Urothelium cell line (cell line): ENCODE data around the gene CCNB1.
"Not testable (repeated sequence)": the region's sequence is repeated elsewhere in the genome, so short reads cannot be mapped to it uniquely, and the experiment has no call there.

Experiments used
- DNase-seq: peaks from one replicate; pipeline ENCODE4 v3.0.0; 2011; ENCODE audit warnings: low spot score, mixed read lengths
- FAIRE-seq: peaks from 2 replicates; lab custom pipeline; 2011; peaks lifted over from hg19 to GRCh38; lab: Jason Lieb, UNC

Gene CCNB1

GRCh38 chr5:69166686-69167492 is at the start of gene CCNB1:
Gene CCNB1 (plus strand): TSS chr5:69167150. CDS start chr5:69167263, 113 bp downstream.
- peak; percentile 91 for FAIRE-seq
- peak; percentile 100 for DNase-seq

- no peak for FAIRE-seq
- DNase-seq: no peak
Measured at GRCh38 chr5:69129413-69129812, 37.5 kb upstream of the CCNB1 start.

- FAIRE-seq (no peak), DNase-seq (no peak)
Measured at GRCh38 chr5:69130241-69130640, 36.7 kb upstream of the CCNB1 start.

- DNase-seq: no peak
- FAIRE-seq: no peak
Measured at GRCh38 chr5:69131304-69131703, 35.6 kb upstream of the CCNB1 start.

- DNase-seq (no peak), FAIRE-seq (no peak)
Measured at GRCh38 chr5:69134126-69134525, 32.8 kb upstream of the CCNB1 start.

- DNase-seq: no peak
- no peak for FAIRE-seq
Measured at GRCh38 chr5:69136293-69136692, 30.7 kb upstream of the CCNB1 start.

GRCh38 chr5:69137208-69137607 is 29.7 kb upstream of the CCNB1 start:
- not testable (repeated sequence) for FAIRE-seq, DNase-seq

GRCh38 chr5:69137807-69138206 is 29.1 kb upstream of the CCNB1 start:
- FAIRE-seq: no peak

GRCh38 chr5:69138766-69139165 is 28.2 kb upstream of the CCNB1 start:
- FAIRE-seq (no peak), DNase-seq (no peak)

More at GRCh38 chr5:69137807-69138206, 29.1 kb upstream of the CCNB1 start:
- no peak for DNase-seq

- not testable (repeated sequence) for DNase-seq, FAIRE-seq
Measured at GRCh38 chr5:69140239-69140638, 26.7 kb upstream of the CCNB1 start.

- no peak for FAIRE-seq
- DNase-seq: no peak
Measured at GRCh38 chr5:69140827-69141226, 26.1 kb upstream of the CCNB1 start.

GRCh38 chr5:69148576-69148975 is 18.4 kb upstream of the CCNB1 start:
- not testable (repeated sequence) for FAIRE-seq, DNase-seq

GRCh38 chr5:69148981-69149675 is 17.8 kb upstream of the CCNB1 start:
- no peak for FAIRE-seq
- DNase-seq: no peak

GRCh38 chr5:69149676-69150010 is 17.3 kb upstream of the CCNB1 start:
- FAIRE-seq: no peak
- no peak for DNase-seq

GRCh38 chr5:69152731-69153130 is 14.2 kb upstream of the CCNB1 start:
- no peak for FAIRE-seq
- DNase-seq: no peak

GRCh38 chr5:69156456-69156855 is 10.5 kb upstream of the CCNB1 start:
- FAIRE-seq (no peak), DNase-seq (no peak)

- DNase-seq (no peak), FAIRE-seq (no peak)
Measured at GRCh38 chr5:69158039-69158438, 8.9 kb upstream of the CCNB1 start.

GRCh38 chr5:69160651-69161050 is 6.3 kb upstream of the CCNB1 start:
- no peak for DNase-seq
- FAIRE-seq: no peak

GRCh38 chr5:69167493-69167855 is 524 bp downstream of the CCNB1 start:
- no peak for FAIRE-seq
- no peak for DNase-seq

GRCh38 chr5:69167929-69168328 is 979 bp downstream of the CCNB1 start:
- FAIRE-seq: no peak

GRCh38 chr5:69170495-69170894 is 3.5 kb downstream of the CCNB1 start:
- DNase-seq: no peak
- no peak for FAIRE-seq

More at GRCh38 chr5:69167929-69168328, 979 bp downstream of the CCNB1 start:
- DNase-seq: no peak

- no peak for FAIRE-seq
- no peak for DNase-seq
Measured at GRCh38 chr5:69170969-69171368, 4.0 kb downstream of the CCNB1 start.
